Measurements from ENCODE around the gene CATSPERZ. TPM values are rescaled to one million over a fixed set of nuclear protein-coding genes. Genes with fewer than 3 reads are reported as not detected.

The CATSPERZ gene
- polyA plus RNA-seq, 1 donor from 2014 or later = not detected

- TF ChIP-seq, protein P1, sequence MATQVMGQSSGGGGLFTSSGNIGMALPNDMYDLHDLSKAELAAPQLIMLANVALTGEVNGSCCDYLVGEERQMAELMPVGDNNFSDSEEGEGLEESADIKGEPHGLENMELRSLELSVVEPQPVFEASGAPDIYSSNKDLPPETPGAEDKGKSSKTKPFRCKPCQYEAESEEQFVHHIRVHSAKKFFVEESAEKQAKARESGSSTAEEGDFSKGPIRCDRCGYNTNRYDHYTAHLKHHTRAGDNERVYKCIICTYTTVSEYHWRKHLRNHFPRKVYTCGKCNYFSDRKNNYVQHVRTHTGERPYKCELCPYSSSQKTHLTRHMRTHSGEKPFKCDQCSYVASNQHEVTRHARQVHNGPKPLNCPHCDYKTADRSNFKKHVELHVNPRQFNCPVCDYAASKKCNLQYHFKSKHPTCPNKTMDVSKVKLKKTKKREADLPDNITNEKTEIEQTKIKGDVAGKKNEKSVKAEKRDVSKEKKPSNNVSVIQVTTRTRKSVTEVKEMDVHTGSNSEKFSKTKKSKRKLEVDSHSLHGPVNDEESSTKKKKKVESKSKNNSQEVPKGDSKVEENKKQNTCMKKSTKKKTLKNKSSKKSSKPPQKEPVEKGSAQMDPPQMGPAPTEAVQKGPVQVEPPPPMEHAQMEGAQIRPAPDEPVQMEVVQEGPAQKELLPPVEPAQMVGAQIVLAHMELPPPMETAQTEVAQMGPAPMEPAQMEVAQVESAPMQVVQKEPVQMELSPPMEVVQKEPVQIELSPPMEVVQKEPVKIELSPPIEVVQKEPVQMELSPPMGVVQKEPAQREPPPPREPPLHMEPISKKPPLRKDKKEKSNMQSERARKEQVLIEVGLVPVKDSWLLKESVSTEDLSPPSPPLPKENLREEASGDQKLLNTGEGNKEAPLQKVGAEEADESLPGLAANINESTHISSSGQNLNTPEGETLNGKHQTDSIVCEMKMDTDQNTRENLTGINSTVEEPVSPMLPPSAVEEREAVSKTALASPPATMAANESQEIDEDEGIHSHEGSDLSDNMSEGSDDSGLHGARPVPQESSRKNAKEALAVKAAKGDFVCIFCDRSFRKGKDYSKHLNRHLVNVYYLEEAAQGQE (IDR thresholded peaks at IDR 0.05; ENCODE audit: borderline replicate concordance) = no peak
- TF ChIP-seq, protein P2, sequence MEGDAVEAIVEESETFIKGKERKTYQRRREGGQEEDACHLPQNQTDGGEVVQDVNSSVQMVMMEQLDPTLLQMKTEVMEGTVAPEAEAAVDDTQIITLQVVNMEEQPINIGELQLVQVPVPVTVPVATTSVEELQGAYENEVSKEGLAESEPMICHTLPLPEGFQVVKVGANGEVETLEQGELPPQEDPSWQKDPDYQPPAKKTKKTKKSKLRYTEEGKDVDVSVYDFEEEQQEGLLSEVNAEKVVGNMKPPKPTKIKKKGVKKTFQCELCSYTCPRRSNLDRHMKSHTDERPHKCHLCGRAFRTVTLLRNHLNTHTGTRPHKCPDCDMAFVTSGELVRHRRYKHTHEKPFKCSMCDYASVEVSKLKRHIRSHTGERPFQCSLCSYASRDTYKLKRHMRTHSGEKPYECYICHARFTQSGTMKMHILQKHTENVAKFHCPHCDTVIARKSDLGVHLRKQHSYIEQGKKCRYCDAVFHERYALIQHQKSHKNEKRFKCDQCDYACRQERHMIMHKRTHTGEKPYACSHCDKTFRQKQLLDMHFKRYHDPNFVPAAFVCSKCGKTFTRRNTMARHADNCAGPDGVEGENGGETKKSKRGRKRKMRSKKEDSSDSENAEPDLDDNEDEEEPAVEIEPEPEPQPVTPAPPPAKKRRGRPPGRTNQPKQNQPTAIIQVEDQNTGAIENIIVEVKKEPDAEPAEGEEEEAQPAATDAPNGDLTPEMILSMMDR (IDR thresholded peaks at IDR 0.05; ENCODE audit: poor library complexity, severe bottlenecking) = no peak
- no peak for TF ChIP-seq EP300 (conservative IDR thresholded peaks at IDR 0.05; ENCODE audit: poor library complexity, severe bottlenecking)
- no peak for TF ChIP-seq POLR2AphosphoS5 (IDR thresholded peaks at IDR 0.05)
- no peak for TF ChIP-seq SMC3 (conservative IDR thresholded peaks at IDR 0.05; ENCODE audit: poor library complexity)
- TF ChIP-seq TAF1 (IDR thresholded peaks at IDR 0.05; ENCODE audit: low read depth) = no peak
- no peak for TF ChIP-seq RAD21 (conservative IDR thresholded peaks at IDR 0.05)
- TF ChIP-seq EZH2 (IDR thresholded peaks at IDR 0.05; ENCODE audit: borderline replicate concordance, insufficient read depth, low read length, poor library complexity, severe bottlenecking) = no peak
- TF ChIP-seq MXI1 (conservative IDR thresholded peaks at IDR 0.05; ENCODE audit: poor library complexity, severe bottlenecking) = no peak
Measured at GRCh38 chr11:64255135-64256128, 44.7 kb upstream of the CATSPERZ start.

GRCh38 chr11:64256300-64256699 is 43.9 kb upstream of the CATSPERZ start:
- H3K27me3 ChIP-seq (ENCODE audit: insufficient read depth, low read depth, low read length) = peaks cover 6% of the 10 kb centered on the region
- no peak overlapping the region for H3K4me2 ChIP-seq (ENCODE audit: low read length)
- no peaks in the 10 kb centered on the region for H3K36me3 ChIP-seq (ENCODE audit: insufficient read depth, low read length)
- H3F3A ChIP-seq (ENCODE audit: insufficient read depth, low read length, poor library complexity, severe bottlenecking) = no peaks in the 10 kb centered on the region
- TF ChIP-seq TAF1 (IDR thresholded peaks at IDR 0.05; ENCODE audit: low read depth) = no peak
- no peak for TF ChIP-seq EZH2 (IDR thresholded peaks at IDR 0.05; ENCODE audit: borderline replicate concordance, insufficient read depth, low read length, poor library complexity, severe bottlenecking)
- no peak for TF ChIP-seq POLR2AphosphoS5 (IDR thresholded peaks at IDR 0.05)
- TF ChIP-seq, protein P1 (IDR thresholded peaks at IDR 0.05; ENCODE audit: borderline replicate concordance) = no peak
- no peak for TF ChIP-seq RAD21 (conservative IDR thresholded peaks at IDR 0.05)
- TF ChIP-seq MXI1 (conservative IDR thresholded peaks at IDR 0.05; ENCODE audit: poor library complexity, severe bottlenecking) = no peak
- TF ChIP-seq SMC3 (conservative IDR thresholded peaks at IDR 0.05; ENCODE audit: poor library complexity) = no peak
- TF ChIP-seq, protein P2 (IDR thresholded peaks at IDR 0.05; ENCODE audit: poor library complexity, severe bottlenecking) = no peak
- no peak for TF ChIP-seq EP300 (conservative IDR thresholded peaks at IDR 0.05; ENCODE audit: poor library complexity, severe bottlenecking)
- H3K9me2 ChIP-seq (ENCODE audit: insufficient read depth, low read length) = no peaks in the 10 kb centered on the region
- no peaks in the 10 kb centered on the region for H4K20me1 ChIP-seq (ENCODE audit: insufficient read depth)
- H2AFZ ChIP-seq (ENCODE audit: low read depth, low read length) = no peak overlapping the region
- H3K9ac ChIP-seq (ENCODE audit: low read length) = no peak overlapping the region
- no peak overlapping the region for H3K27ac ChIP-seq (ENCODE audit: low read length)
- no peaks in the 10 kb centered on the region for H3K9me3 ChIP-seq (ENCODE audit: low read length)
- H3K4me3 ChIP-seq (ENCODE audit: low read length) = no peak overlapping the region
- no peaks in the 10 kb centered on the region for H3K79me2 ChIP-seq (replicated peaks; ENCODE audit: insufficient read depth, low read length)

More at GRCh38 chr11:64255135-64256128, 44.7 kb upstream of the CATSPERZ start:
- Histone ChIP-seq H3K27ac (ENCODE audit: low read length) (no peak overlapping the region), H3K9me2 (ENCODE audit: insufficient read depth, low read length) (no peaks in the 10 kb centered on the region), H3K4me2 (ENCODE audit: low read length) (no peak overlapping the region), H3K79me2 (replicated peaks; ENCODE audit: insufficient read depth, low read length) (no peaks in the 10 kb centered on the region), H3F3A (ENCODE audit: insufficient read depth, low read length, poor library complexity, severe bottlenecking) (no peaks in the 10 kb centered on the region), H3K36me3 (ENCODE audit: insufficient read depth, low read length) (no peaks in the 10 kb centered on the region), H3K9ac (ENCODE audit: low read length) (no peak overlapping the region), H3K4me3 (ENCODE audit: low read length) (no peak overlapping the region), H4K20me1 (ENCODE audit: insufficient read depth) (no peaks in the 10 kb centered on the region), H3K9me3 (ENCODE audit: low read length) (no peaks in the 10 kb centered on the region), H2AFZ (ENCODE audit: low read depth, low read length) (no peak overlapping the region), H3K27me3 (ENCODE audit: insufficient read depth, low read depth, low read length) (peaks cover 8% of the 10 kb centered on the region)

Data from neural cell (in vitro differentiated cells).